GM10248 (cell line): ENCODE results near the gene TBC1D2B.
A peak's percentile ranks its signal among the peaks of the same experiment; 100 is the strongest.

Experiments
- CTCF ChIA-PET: fragments of 300-600 bp; sonication (Branson Sonifier 250); formaldehyde crosslinking; extraction: SDS; loops from one replicate; lab custom pipeline; 2021; ENCODE audit warnings: antibody characterized with exemption; lab: Yijun Ruan, JAX
- POLR2A ChIA-PET: fragments of 350-650 bp; sonication (Branson Sonifier 250); formaldehyde crosslinking; extraction: SDS; loops from one replicate; lab custom pipeline; 2020; ENCODE audit warnings: antibody characterized with exemption; lab: Yijun Ruan, JAX
- DNase-seq: peaks from one replicate; pipeline ENCODE4 v3.0.0; 2012; ENCODE audit errors: extremely low spot score
- TF ChIP-seq, protein P1 (sequence below): IDR thresholded peaks from 2 replicates; pipeline ENCODE4 v1.5.1; 2012; ENCODE audit warnings: mild to moderate bottlenecking, low read depth; ENCODE audit errors: extremely low read depth, missing control alignments, control extremely low read depth

The TBC1D2B gene

DNA sequence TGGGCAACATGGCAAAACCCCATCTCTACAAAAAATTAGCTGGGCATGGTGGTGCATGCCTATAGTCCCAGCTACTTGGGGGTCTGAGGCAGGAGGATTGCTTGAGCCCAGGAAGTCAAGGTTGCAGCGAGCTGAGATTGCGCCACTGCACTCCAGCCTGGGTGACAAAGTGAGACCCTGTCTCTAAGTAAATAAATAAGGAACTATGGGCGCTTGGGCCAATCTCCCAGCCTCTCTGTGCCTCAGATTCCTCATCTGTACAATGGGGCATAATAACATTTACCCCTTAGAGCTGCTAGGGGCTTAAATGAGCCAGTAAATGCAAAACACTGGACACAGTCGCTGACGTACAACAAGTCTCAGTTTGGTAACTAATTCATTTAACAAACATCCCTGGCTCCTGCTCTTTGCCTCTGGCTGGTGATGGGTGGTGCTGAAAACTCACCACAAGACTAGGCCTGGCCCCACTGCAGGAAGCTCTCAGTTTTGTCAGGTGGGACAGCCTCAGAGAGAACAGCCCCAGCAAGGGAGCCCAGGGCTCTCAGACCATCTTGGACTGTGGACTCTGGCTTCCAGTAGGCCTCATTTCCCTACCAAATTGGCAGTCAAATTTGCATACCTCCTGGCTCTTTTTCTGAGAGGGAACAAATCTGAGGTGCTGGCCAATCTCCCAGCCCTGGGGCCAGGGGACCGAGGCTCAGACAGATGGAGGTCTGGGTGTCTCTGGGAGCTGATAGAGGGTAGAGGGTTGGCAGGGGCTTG is 6.4 kb upstream of the TBC1D2B start:
- peak; percentile 39 for DNase-seq
- CTCF ChIA-PET, result interaction anchor here (1.0 to 3.2 kb wide), 6 partner anchors 7 to 25 kb away, joined by 3 to 13 read pairs (median 4); no protein-coding TSS in a partner anchor
- POLR2A ChIA-PET, result no interaction called here
- TF ChIP-seq, protein P1, sequence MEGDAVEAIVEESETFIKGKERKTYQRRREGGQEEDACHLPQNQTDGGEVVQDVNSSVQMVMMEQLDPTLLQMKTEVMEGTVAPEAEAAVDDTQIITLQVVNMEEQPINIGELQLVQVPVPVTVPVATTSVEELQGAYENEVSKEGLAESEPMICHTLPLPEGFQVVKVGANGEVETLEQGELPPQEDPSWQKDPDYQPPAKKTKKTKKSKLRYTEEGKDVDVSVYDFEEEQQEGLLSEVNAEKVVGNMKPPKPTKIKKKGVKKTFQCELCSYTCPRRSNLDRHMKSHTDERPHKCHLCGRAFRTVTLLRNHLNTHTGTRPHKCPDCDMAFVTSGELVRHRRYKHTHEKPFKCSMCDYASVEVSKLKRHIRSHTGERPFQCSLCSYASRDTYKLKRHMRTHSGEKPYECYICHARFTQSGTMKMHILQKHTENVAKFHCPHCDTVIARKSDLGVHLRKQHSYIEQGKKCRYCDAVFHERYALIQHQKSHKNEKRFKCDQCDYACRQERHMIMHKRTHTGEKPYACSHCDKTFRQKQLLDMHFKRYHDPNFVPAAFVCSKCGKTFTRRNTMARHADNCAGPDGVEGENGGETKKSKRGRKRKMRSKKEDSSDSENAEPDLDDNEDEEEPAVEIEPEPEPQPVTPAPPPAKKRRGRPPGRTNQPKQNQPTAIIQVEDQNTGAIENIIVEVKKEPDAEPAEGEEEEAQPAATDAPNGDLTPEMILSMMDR, result no peak

DNA sequence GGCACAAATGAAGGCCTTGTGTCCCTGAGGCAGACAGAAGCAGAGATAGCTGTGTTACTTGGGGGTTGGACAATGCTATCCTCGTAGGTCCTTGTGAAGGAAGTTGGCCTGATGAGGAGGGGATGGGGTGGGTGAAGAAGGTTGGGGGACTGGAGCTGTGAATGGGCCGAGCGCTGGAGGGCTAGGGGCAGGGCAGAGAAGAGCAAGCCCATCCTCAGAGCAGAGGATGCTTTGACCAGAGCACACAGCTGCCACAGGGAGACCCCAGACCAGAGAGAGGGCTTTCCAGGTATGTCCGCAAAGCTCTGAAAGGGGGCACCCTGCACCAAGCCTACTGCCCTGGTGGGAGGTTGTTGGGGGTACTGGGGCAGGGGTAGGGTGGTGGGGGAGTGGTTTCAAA is 5.7 kb upstream of the TBC1D2B start:
- TF ChIP-seq, protein P1, result no peak
- DNase-seq, result no peak
- ChIA-PET CTCF (interaction anchor here (1.3 to 3.2 kb wide), 6 partner anchors 8 to 25 kb away, joined by 3 to 13 read pairs (median 6); no protein-coding TSS in a partner anchor), POLR2A (no interaction called here)

DNA sequence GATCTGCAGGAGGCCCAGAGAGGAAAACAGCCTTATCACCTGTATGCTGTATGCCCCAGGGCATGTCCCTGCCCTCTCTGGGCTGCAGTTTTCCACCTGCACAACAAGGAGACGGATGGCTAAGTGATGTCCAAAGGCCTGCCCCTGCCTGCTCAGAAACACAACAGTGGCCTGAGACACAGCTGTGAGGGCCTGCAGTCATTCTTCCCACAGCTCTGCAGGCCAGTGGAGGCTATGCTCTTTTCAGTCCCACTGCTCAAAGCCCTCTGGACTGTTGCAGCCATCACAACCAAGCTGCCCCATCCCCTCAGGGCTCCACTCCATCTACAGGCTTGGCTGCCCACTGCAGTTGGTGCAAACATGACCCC is 5.2 kb upstream of the TBC1D2B start:
- TF ChIP-seq, protein P1, result no peak
- DNase-seq, result no peak
- ChIA-PET CTCF (interaction anchor here (1.4 to 3.2 kb wide), 5 partner anchors 8 to 48 kb away, joined by 3 to 13 read pairs (median 6); no protein-coding TSS in a partner anchor), POLR2A (no interaction called here)

DNA sequence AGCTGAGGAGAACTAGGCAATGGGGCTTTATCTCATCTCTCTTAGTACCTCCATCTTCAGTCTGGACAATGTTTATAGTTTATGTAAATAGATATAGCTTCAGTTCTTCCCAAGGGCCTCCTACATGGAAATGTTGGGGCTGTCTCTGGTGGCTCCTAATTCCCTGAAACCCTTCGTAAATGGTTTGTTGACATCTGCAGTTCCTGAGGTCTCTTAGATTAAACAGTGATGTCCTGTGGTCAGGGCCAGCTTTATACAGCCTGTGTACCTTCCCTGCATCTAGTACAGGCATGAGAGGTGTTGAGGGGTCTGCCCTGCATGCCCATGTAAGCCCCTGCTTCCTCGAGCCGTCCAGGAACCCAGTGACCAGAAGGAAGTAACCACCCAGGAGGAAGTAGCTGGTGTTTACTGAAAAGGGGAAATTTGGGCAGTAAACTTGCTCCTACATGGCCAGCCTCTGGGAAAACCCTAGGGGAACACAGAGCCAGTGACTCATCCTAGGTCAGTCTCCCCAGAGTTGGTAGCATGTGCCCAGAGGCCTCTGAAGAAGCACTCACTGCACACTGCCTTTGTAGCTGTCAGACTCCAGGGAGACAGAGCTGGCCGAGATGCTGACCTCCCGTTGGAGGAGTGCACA is 4.7 kb upstream of the TBC1D2B start:
- ChIA-PET POLR2A (no interaction called here), CTCF (interaction anchor here (1.4 to 3.2 kb wide), 4 partner anchors 9 to 47 kb away, joined by 3 to 13 read pairs (median 8); no protein-coding TSS in a partner anchor)
- TF ChIP-seq, protein P1, result no peak
- no peak for DNase-seq

DNA sequence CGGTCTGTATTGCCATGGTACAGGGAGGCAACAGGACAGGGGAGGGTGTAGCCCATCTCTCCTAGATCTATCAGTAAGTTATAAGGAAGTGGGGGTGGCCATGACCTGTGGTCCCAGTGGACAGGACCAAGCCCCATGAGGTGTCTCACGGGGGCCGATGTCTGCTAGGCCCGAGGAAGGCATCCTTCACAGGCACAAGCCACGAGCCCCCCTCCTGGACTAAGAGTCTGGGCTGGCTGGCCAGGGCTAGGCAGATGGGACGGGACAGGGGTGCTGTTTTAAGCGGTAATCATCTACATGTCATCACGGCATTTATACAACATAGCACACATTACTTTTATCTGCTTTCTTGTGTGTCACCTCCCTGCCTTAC is 2.6 kb upstream of the TBC1D2B start:
- ChIA-PET CTCF (interaction anchor here (1.1 to 1.6 kb wide), 3 partner anchors 10 to 21 kb away, joined by 3 to 6 read pairs (median 4); no protein-coding TSS in a partner anchor), POLR2A (no interaction called here)
- DNase-seq, result no peak
- TF ChIP-seq, protein P1, result no peak

DNA sequence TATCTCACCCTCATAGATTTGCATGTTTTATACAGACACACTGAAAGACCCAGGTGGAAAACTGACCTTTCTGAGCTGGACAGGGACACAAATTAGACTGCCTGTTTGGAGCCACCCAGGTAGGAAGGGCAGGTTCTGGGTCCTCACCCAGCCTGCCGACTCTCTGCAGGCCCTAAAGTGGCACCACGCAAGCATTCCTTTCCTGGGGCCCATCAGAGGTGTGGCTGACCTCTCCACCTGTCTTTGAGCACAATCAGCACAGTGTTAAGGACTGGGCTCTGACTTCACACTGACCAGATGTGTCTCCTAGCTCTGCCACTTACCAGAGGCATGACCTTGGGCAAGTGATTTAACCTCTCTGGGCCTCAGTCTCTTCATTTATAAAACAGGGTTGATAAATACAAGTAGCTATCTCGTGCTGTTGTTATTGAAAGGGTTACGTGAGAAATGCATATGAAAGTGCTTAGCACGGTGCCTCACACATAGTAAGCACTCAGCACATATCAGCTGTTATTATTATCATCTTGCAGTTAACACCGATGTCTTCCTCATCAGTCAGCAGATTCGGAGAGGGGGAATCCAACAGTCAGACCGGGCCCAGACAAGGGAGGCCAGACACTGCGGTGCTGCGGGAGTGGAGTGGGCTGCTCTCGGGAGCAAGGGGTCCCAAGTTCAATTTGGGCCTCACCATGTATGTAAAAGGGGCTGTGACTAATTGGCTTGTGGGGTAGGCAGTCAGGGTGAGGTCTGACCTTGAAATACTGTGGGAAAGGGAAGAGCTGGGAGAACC is 2.0 kb upstream of the TBC1D2B start:
- TF ChIP-seq, protein P1, result no peak
- POLR2A ChIA-PET, result no interaction called here
- CTCF ChIA-PET, result interaction anchor here (1.0 to 1.6 kb wide), 5 partner anchors 9 to 116 kb away, joined by 3 to 6 read pairs (median 4); no protein-coding TSS in a partner anchor
- DNase-seq, result no peak
